GOT3 (cell line): ENCODE measurements around the gene S100B.
"Not testable (repeated sequence)": the region's sequence is repeated elsewhere in the genome, so short reads cannot be mapped to it uniquely, and the experiment has no call there.

Experiments used
- DNase-seq: peaks from one replicate; lab custom pipeline; 2025; ENCODE audit warnings: mixed read lengths; lab: John Stamatoyannopoulos, UW

Gene S100B

GRCh38 chr21:46600978-46601377 lies 3.9 kb downstream of the S100B start:
- no peak for DNase-seq

- DNase-seq = no peak
These were observed 4.6 kb downstream of the S100B start for GRCh38 chr21:46600305-46600704.

GRCh38 chr21:46598581-46599572 lies 6.0 kb downstream of the S100B start:
- DNase-seq = no peak

GRCh38 chr21:46597896-46598343 lies 7.0 kb downstream of the S100B start:
- DNase-seq = no peak

GRCh38 chr21:46597031-46597430 lies 7.9 kb downstream of the S100B start:
- DNase-seq = no peak

- no peak for DNase-seq
These were observed 8.7 kb downstream of the S100B start for GRCh38 chr21:46596201-46596600.

- no peak for DNase-seq
These were observed 10.6 kb downstream of the S100B start for GRCh38 chr21:46594276-46594675.

GRCh38 chr21:46585191-46585953 lies 19.5 kb downstream of the S100B start:
- DNase-seq = no peak

- DNase-seq = no peak
These were observed 23.0 kb downstream of the S100B start for GRCh38 chr21:46581780-46582307.

- DNase-seq = not testable (repeated sequence)
These were observed 25.5 kb downstream of the S100B start for GRCh38 chr21:46579394-46579793.

GRCh38 chr21:46577786-46578185 lies 27.1 kb downstream of the S100B start:
- DNase-seq = not testable (repeated sequence)

- DNase-seq = no peak
These were observed 32.0 kb downstream of the S100B start for GRCh38 chr21:46572850-46573249.

GRCh38 chr21:46570631-46571030 lies 34.3 kb downstream of the S100B start:
- DNase-seq = no peak

- no peak for DNase-seq
These were observed 34.8 kb downstream of the S100B start for GRCh38 chr21:46570119-46570518.

- no peak for DNase-seq
These were observed 35.8 kb downstream of the S100B start for GRCh38 chr21:46569081-46569480.

- DNase-seq = no peak
These were observed 36.3 kb downstream of the S100B start for GRCh38 chr21:46568562-46568961.

GRCh38 chr21:46567348-46567747 lies 37.5 kb downstream of the S100B start:
- DNase-seq = no peak

- DNase-seq = no peak
These were observed 40.5 kb downstream of the S100B start for GRCh38 chr21:46564391-46564790.

GRCh38 chr21:46562964-46563607 lies 41.8 kb downstream of the S100B start:
- no peak for DNase-seq

GRCh38 chr21:46562472-46562871 lies 42.4 kb downstream of the S100B start:
- DNase-seq = no peak

- no peak for DNase-seq
These were observed 43.3 kb downstream of the S100B start for GRCh38 chr21:46561445-46562090.
